Caco-2 (cell line): ENCODE results near the gene CACNA1A. TPM values are rescaled to one million over a fixed set of nuclear protein-coding genes. Genes with fewer than 3 reads are reported as not detected.

Experiments
- BruUV-seq: library from RNA; stranded (reverse); fragments of 400-500 nt; replicated peaks from 2 replicates; lab custom pipeline; 2021; lab: Mats Ljungman, UMichigan
- CTCF ChIA-PET: fragments of 300-600 bp; sonication (Branson Sonifier 250); formaldehyde crosslinking; loops from one replicate; lab custom pipeline; 2022; ENCODE audit warnings: antibody characterized with exemption; lab: Charles Lee
- POLR2A ChIA-PET: fragments of 300-600 bp; sonication (Branson Sonifier 250); formaldehyde crosslinking; loops from one replicate; lab custom pipeline; 2022; ENCODE audit warnings: antibody characterized with exemption; lab: Charles Lee
- DNase-seq, 2 experiments: peaks; one replicate each; pipeline versions ENCODE4 v3.0.0 to v3.0.0-alpha.2; 2020 to 2022
- H3K27me3 ChIP-seq: replicated peaks from 2 replicates; pipeline ENCODE4 v1.6.0; 2011; ENCODE audit warnings: low read length; ENCODE audit not compliant: control insufficient read depth, insufficient read depth
- H3K36me3 ChIP-seq: 2 replicates; pipeline ENCODE4 v1.5.1; 2011; ENCODE audit warnings: low read length; ENCODE audit not compliant: control insufficient read depth, insufficient read depth
- H3K4me1 ChIP-seq: fragments of 250-450 bp; sonication (Bioruptor Pico); 2 replicates; pipeline ENCODE4 v1.5.1; 2020; ENCODE audit warnings: mild to moderate bottlenecking
- H3K4me3 ChIP-seq: 2 replicates; pipeline ENCODE4 v1.5.1; 2011; ENCODE audit warnings: low read depth, mild to moderate bottlenecking, control low read depth, low read length
- H3K9me3 ChIP-seq: fragments of 250-450 bp; sonication (Bioruptor Pico); 2 replicates; pipeline ENCODE4 v1.5.1; 2020; ENCODE audit warnings: mild to moderate bottlenecking, moderate library complexity
- H3K27ac Mint-ChIP-seq: one replicate; pipeline ENCODE4 v1.8.0; 2022; ENCODE audit warnings: mixed read lengths; ENCODE audit not compliant: unreplicated experiment
- H3K27me3 Mint-ChIP-seq: one replicate; pipeline ENCODE4 v1.8.0; 2022; ENCODE audit warnings: mixed read lengths; ENCODE audit not compliant: insufficient read depth, unreplicated experiment
- H3K36me3 Mint-ChIP-seq: one replicate; pipeline ENCODE4 v1.8.0; 2022; ENCODE audit warnings: mild to moderate bottlenecking, mixed read lengths; ENCODE audit not compliant: insufficient read depth, unreplicated experiment
- H3K4me1 Mint-ChIP-seq: one replicate; pipeline ENCODE4 v1.8.0; 2022; ENCODE audit warnings: low read depth, mixed read lengths; ENCODE audit not compliant: unreplicated experiment
- H3K4me3 Mint-ChIP-seq: one replicate; pipeline ENCODE4 v1.8.0; 2022; ENCODE audit warnings: mild to moderate bottlenecking, moderate library complexity, mixed read lengths; ENCODE audit not compliant: unreplicated experiment
- H3K9me3 Mint-ChIP-seq: one replicate; pipeline ENCODE4 v1.8.0; 2022; ENCODE audit warnings: mixed read lengths; ENCODE audit not compliant: unreplicated experiment
- CTCF ChIP-seq, 2 experiments: fragments of 200-600 bp in 1 of 2; IDR thresholded peaks; 1 replicate in 1 of 2; 2 replicates in 1 of 2; pipeline versions ENCODE4 v1.5.1 to v1.8.0; 2011 to 2022; ENCODE audit warnings: antibody characterized with exemption in 1 of 2, control low read depth in 1 of 2, inconsistent platforms in 1 of 2, low read depth in 1 of 2, low read length in 1 of 2, mild to moderate bottlenecking in 1 of 2, moderate library complexity in 1 of 2; ENCODE audit not compliant: insufficient read depth in 1 of 2, severe bottlenecking in 1 of 2, unreplicated experiment in 1 of 2
- intact Hi-C: fragments of 100-400 bp; cut with micrococcal nuclease; formaldehyde crosslinking; loops from one replicate; pipeline ENCODE4 v1.10.0; 2022; ENCODE audit not compliant: unreplicated experiment
- total RNA-seq: library from RNA; stranded (reverse); gene quantifications from 2 replicates; pipeline ENCODE4 v1.2.3, GENCODE V29; 2022

Gene CACNA1A
- total RNA-seq, 1 experiment from 2014 or later = not detected

DNA sequence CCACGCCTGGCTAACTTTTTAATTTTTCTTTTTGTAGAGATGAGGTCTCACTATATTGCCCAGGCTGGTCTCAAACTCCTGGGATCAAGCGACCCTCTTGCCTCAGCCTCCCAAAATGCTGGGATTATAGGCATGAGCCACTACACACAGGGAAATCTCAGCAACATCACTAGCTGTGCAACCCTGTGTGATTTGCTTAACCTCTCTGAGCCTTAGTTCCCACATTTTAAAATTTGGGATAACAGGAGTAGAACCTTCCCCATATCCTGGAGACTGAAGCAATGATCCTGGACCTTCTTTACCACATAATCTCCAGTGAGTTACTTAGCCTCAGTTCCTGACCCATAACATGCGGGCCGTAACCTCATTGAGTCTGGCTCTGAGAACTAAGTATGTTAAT lies 217.0 kb downstream of the CACNA1A start:
- DNase-seq = no peak
- Histone ChIP-seq H3K36me3 (no peaks in the 10 kb centered on the region), H3K4me3 (no peak overlapping the region), H3K4me1 (no peaks in the 10 kb centered on the region), H3K9me3 (no peaks in the 10 kb centered on the region), H3K27me3 (no peaks in the 10 kb centered on the region)
- Mint-ChIP-seq H3K4me3 (no peak overlapping the region), H3K27me3 (peaks cover 8% of the 10 kb centered on the region), H3K27ac (no peak overlapping the region), H3K9me3 (no peaks in the 10 kb centered on the region), H3K4me1 (no peaks in the 10 kb centered on the region), H3K36me3 (no peaks in the 10 kb centered on the region)
- CTCF ChIA-PET = no interaction called here
- intact Hi-C loops = no loop called here
- TF ChIP-seq CTCF (IDR thresholded peaks at IDR 0.05; ENCODE audit: insufficient read depth in 1 of 2, low read depth in 1 of 2, low read length in 1 of 2, severe bottlenecking in 1 of 2, unreplicated experiment in 1 of 2) = no peak
- BruUV-seq = no TSS peak
- POLR2A ChIA-PET = no interaction called here

DNA sequence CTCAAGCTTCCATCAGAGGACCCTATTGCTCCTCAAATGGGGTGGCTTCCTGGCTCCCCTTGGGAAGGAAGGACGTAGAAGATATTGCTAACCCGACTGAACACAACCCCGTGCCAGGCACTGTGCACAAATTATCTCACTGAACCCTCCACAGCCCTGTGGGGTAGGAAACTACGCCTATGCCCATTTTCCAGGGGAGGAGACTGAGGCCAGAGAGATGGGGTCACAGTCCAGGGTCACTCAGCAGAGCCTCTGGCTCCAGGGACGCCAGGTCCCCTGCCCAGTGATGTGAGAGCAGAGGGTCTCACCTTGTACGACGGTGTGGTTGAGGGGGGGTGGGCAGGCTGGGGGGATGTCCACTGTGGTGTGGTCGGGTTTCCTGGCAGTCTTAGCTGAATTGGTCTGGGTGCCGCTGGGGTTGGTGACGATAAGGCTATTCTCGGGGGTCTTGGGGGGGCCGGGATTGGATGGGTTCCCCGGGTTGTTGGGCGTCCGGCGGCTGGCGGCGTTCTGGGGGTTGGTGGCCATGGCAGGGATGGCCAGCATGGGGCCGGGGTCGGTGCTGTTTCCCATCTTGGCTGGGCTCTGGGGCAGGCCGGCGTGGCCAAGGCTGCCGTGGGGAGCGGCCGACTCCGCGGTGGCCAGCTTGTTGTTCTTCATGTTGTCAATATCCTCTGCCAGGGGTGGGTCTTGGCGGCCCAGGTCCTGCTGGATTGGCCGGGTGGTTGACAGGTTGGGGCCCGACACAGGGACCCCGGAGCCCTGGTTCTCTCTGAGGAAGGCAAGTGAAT lies 219.9 kb downstream of the CACNA1A start:
- DNase-seq = no peak
- no peak overlapping the region for H3K4me3 Mint-ChIP-seq
- H3K36me3 Mint-ChIP-seq = no peaks in the 10 kb centered on the region
- Histone ChIP-seq H3K4me3 (no peak overlapping the region), H3K27me3 (no peaks in the 10 kb centered on the region), H3K4me1 (no peaks in the 10 kb centered on the region), H3K9me3 (no peaks in the 10 kb centered on the region), H3K36me3 (no peaks in the 10 kb centered on the region)
- H3K27ac Mint-ChIP-seq = no peak overlapping the region
- no peaks in the 10 kb centered on the region for H3K4me1 Mint-ChIP-seq
- POLR2A ChIA-PET = no interaction called here
- CTCF ChIA-PET = no interaction called here
- no peak for TF ChIP-seq CTCF (IDR thresholded peaks at IDR 0.05; ENCODE audit: insufficient read depth in 1 of 2, low read depth in 1 of 2, low read length in 1 of 2, severe bottlenecking in 1 of 2, unreplicated experiment in 1 of 2)
- no TSS peak for BruUV-seq
- H3K27me3 Mint-ChIP-seq = peaks cover 8% of the 10 kb centered on the region
- no peaks in the 10 kb centered on the region for H3K9me3 Mint-ChIP-seq
- intact Hi-C loops = no loop called here

- no peaks in the 10 kb centered on the region for H3K9me3 ChIP-seq
- H3K27me3 ChIP-seq = no peaks in the 10 kb centered on the region
- Mint-ChIP-seq H3K27ac (no peak overlapping the region), H3K27me3 (peaks cover 6% of the 10 kb centered on the region), H3K9me3 (no peaks in the 10 kb centered on the region), H3K36me3 (no peaks in the 10 kb centered on the region), H3K4me1 (no peaks in the 10 kb centered on the region), H3K4me3 (no peak overlapping the region)
- no peak for TF ChIP-seq CTCF (IDR thresholded peaks at IDR 0.05; ENCODE audit: insufficient read depth in 1 of 2, low read depth in 1 of 2, low read length in 1 of 2, severe bottlenecking in 1 of 2, unreplicated experiment in 1 of 2)
- ChIA-PET CTCF (no interaction called here), POLR2A (no interaction called here)
- intact Hi-C loops = no loop called here
- no TSS peak for BruUV-seq
- no peaks in the 10 kb centered on the region for H3K36me3 ChIP-seq
- H3K4me1 ChIP-seq = no peaks in the 10 kb centered on the region
- DNase-seq = no peak
- no peak overlapping the region for H3K4me3 ChIP-seq
Measured at GRCh38 chr19:13284929-13285928, 221.1 kb downstream of the CACNA1A start.
